Measurements from ENCODE around the gene MRPL51.
"Not testable (repeated sequence)": the region's sequence is repeated elsewhere in the genome, so short reads cannot be mapped to it uniquely, and the experiment has no call there.

MRPL51 gene

GRCh38 chr12:6532051-6532926 lies 39.2 kb upstream of the MRPL51 start:
- peak; percentile 50 to 56 for DNase-seq (ENCODE audit: low read depth in 2 of 2)

GRCh38 chr12:6530576-6531260 lies 37.7 kb upstream of the MRPL51 start:
- DNase-seq (ENCODE audit: low read depth in 2 of 2): no peak

- DNase-seq (ENCODE audit: low read depth in 2 of 2): no peak
Measured at GRCh38 chr12:6529291-6529737, 36.3 kb upstream of the MRPL51 start.

GRCh38 chr12:6528539-6529235 lies 35.6 kb upstream of the MRPL51 start:
- no peak for DNase-seq (ENCODE audit: low read depth in 2 of 2)

GRCh38 chr12:6527711-6528110 lies 34.6 kb upstream of the MRPL51 start:
- DNase-seq (ENCODE audit: low read depth in 2 of 2): no peak

DNA sequence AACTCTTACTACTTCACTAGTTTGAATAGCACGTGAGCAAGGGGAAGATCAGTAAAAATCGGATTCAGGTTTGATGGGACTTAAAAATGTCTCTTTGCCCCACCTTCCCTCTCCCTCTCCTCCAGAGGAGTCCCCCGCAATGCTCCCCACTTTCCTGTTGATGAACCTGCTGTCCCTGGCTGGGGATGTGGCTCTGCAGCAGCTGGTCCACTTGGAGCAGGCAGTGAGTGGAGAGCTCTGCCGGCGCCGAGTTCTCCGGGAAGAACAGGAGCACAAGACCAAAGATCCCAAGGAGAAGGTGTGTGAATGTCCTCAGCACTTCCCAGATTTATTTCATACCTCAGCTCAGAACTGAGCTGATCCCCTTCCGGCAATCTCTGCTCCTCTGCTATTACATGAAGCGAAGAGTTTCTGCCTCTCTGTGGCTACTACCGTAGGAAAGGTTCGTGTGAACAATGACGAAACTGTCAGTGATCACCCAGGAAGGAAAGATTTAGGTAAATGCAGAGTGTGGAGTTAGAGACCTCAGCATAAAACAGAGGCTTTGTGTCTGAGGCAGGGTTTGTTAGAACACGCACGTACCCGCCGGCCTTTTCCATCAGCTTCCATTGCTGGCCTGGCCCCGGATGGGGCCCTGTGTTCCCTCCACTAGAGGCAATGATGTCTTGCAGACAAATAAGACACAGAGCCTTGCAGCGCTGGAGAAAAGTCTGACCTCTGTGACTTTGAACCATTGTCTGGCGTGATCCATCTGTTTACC lies 33.9 kb upstream of the MRPL51 start:
- DNase-seq (ENCODE audit: low read depth in 2 of 2): no peak

DNA sequence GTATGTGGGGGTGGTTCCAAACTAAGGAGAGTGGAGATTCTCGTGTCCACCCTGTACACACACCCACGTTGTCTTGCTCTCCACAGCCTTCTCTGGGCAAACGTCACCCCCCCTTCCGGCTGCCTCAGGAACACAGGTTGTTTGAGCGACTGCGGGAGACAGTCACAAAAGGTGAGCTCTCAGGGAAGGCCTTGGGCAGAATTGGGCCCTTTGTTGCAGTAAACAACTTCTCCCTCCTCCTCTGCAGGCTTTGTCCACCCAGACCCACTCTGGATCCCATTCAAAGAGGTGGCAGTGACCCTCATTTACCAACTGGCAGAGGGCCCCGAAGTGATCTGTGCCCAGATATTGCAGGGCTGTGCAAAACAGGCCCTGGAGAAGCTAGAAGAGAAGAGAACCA lies 33.1 kb upstream of the MRPL51 start:
- no peak for DNase-seq (ENCODE audit: low read depth in 2 of 2)

DNA sequence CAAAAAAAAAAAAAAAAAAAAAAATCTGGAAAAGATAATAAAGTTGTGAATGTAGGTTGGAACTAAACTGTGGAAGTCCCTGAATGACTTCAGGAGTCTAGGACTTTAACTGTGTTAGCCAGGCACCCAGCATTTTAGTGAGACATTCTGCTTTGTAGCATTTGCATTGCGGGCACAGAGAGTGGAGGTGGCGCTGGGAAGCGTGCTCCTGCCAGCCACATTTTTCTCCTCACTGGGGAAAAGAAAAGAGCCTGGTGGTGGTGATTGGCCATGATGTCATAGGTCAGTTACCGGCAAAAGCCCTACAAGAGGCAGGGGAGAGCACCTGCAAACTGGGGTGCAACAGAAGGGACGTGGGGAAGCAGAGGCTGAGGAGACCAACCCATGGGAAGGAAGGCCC lies 31.6 kb upstream of the MRPL51 start:
- DNase-seq (ENCODE audit: low read depth in 2 of 2): no peak

- no peak for DNase-seq (ENCODE audit: low read depth in 2 of 2)
Measured at GRCh38 chr12:6523708-6524107, 30.6 kb upstream of the MRPL51 start.

GRCh38 chr12:6522193-6522592 lies 29.1 kb upstream of the MRPL51 start:
- DNase-seq (ENCODE audit: low read depth in 2 of 2): no peak

- DNase-seq (ENCODE audit: low read depth in 2 of 2): no peak
Measured at GRCh38 chr12:6520186-6520585, 27.1 kb upstream of the MRPL51 start.

GRCh38 chr12:6508087-6508486 lies 15.0 kb upstream of the MRPL51 start:
- DNase-seq (ENCODE audit: low read depth in 2 of 2): no peak

- no peak for DNase-seq (ENCODE audit: low read depth in 2 of 2)
Measured at GRCh38 chr12:6507102-6507998, 14.3 kb upstream of the MRPL51 start.

DNA sequence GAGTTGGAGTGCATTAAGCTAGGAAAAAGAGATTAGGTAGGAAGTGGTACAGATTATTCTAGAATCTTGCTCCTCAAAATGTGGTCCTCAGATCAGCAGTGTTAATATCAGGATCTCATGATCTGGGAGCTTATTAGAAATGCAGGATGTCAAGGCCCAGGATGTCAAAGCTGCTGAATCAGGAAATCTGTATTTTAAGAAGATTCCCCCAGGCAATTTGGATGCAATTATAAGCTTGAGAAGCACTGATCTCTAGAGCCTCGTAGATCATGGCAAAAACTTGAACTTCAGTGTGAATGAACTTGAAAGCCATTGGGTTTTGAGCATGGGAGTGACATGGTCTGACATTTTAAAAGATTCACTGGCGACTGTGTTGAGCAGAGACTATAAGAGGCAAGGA lies 7.4 kb upstream of the MRPL51 start:
- no peak for DNase-seq (ENCODE audit: low read depth in 2 of 2)

DNA sequence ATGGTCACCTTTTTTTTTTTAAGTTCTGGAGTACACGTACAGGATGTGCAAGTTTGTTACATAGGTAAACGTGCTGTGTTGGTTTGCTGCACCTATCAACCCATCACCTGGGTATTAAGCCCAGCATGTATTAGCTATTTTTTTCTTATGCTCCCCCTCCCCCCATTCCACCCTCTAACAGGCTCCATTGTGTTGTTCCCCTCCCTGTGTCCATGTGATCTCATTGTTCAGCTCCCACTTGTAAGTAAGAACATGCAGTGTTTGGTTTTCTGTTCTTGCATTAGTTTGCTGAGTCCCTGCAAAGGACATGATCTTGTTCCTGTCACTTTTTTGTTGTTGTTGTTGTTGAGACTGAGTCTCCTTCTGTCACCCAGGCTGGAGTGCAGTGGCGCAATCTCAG lies 4.2 kb upstream of the MRPL51 start:
- DNase-seq (ENCODE audit: low read depth in 2 of 2): not testable (repeated sequence)

DNA sequence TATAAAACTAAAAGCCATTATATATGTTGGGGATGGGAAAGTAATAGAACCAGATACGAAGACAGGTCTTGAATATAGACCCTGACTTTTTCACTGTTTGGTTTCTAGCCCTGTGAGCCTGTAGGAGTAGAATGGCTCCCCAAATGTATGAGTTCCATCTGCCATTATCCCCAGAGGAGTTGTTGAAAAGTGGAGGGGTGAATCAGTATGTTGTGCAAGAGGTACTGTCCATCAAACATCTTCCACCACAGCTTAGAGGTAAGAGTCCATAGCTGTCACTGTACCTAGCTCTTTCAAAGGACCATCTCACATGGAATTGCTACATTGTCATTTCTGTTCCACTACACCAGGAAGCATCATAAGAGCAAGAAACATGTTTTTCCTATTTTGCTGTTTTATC lies 1.9 kb upstream of the MRPL51 start:
- no peak for DNase-seq (ENCODE audit: low read depth in 2 of 2)

GRCh38 chr12:6494258-6494743 lies 1.2 kb upstream of the MRPL51 start:
- no peak for DNase-seq (ENCODE audit: low read depth in 2 of 2)

DNA sequence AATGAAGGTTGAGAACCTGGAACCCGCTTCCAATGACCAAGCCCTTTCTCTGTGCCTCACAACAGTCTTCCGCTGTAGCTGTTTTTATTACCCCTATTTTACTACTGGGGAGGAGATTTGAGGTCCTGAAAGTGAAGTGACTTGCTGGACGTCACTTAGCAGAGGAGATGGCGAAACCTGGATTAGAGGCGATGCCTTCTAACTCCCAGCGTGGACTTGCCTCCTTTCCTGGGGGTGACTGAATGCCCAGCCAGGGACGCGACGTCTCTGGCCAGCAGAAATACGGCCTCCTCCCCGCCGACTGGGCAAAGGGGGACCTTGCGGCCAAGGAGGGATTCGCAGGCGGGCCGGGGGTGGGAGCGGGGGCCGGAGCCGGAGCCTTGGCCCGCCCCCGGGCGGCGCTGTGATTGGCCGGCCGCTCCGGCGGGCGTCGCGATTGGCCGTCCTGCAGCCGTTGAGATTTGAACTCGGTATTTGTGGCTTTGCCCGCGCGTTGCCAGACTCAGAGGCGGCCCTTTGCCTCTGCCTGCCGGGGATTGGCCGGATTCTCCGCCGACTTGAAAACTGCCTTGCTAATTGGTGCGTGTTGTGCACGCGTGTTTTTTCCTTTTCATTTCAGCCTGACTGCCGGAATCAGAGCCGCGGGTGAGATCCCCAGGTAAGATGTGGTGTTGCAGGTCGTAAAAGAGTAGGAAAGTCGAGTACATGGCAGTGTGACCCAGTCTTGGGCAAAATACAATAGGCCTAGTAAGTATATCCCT lies 615 bp upstream of the MRPL51 start, which contains the start of gene NCAPD2:
Gene NCAPD2 (plus strand): TSS at position 606 of the 761 bp plus-strand sequence. CDS start 997 bp downstream, outside the sequence.
- DNase-seq (ENCODE audit: low read depth in 2 of 2): peak; percentile 76 to 81

- not testable (repeated sequence) for DNase-seq (ENCODE audit: low read depth in 2 of 2)
Measured at GRCh38 chr12:6490673-6491072, 2.4 kb downstream of the MRPL51 start.

GRCh38 chr12:6489449-6489848 lies 3.6 kb downstream of the MRPL51 start:
- DNase-seq (ENCODE audit: low read depth in 2 of 2): no peak
